Smooth muscle cell (in vitro differentiated cells): ENCODE results near the gene CD109. TPM values are rescaled to one million over a fixed set of nuclear protein-coding genes. Genes with fewer than 3 reads are reported as not detected.

ENCODE experiments used
- DNase-seq: peaks from one replicate; lab custom pipeline; 2025; ENCODE audit not compliant: unreplicated experiment; lab: John Stamatoyannopoulos, UW
- H2AFZ ChIP-seq: fragments of 200-600 bp; sonication (generic); 2 replicates; pipeline ENCODE4 v1.6.0; 2016; ENCODE audit warnings: antibody characterized with exemption, low read depth, mild to moderate bottlenecking
- H3F3A ChIP-seq: fragments of 200-600 bp; sonication (generic); 2 replicates; pipeline ENCODE4 v1.6.0; 2017; ENCODE audit warnings: antibody characterized with exemption, low read depth
- H3K27ac ChIP-seq: fragments of 200-600 bp; sonication (generic); 2 replicates; pipeline ENCODE4 v1.5.1; 2016; ENCODE audit warnings: low read depth, mild to moderate bottlenecking
- H3K27me3 ChIP-seq: fragments of 200-600 bp; sonication (generic); 2 replicates; pipeline ENCODE4 v1.6.1; 2016; ENCODE audit warnings: low read depth, mild to moderate bottlenecking
- H3K36me3 ChIP-seq: fragments of 200-600 bp; sonication (generic); 2 replicates; pipeline ENCODE4 v1.5.1; 2016; ENCODE audit warnings: low read depth
- H3K4me1 ChIP-seq: fragments of 200-600 bp; sonication (generic); 2 replicates; pipeline ENCODE4 v1.5.1; 2016; ENCODE audit warnings: low read depth
- H3K4me2 ChIP-seq: fragments of 200-600 bp; sonication (generic); 2 replicates; pipeline ENCODE4 v1.6.0; 2016; ENCODE audit warnings: mild to moderate bottlenecking
- H3K4me3 ChIP-seq: fragments of 200-600 bp; sonication (generic); 2 replicates; pipeline ENCODE4 v1.5.1; 2016; ENCODE audit warnings: mild to moderate bottlenecking
- H3K79me2 ChIP-seq: fragments of 200-600 bp; sonication (generic); 2 replicates; pipeline ENCODE4 v1.6.0; 2016; ENCODE audit warnings: low read depth, mild to moderate bottlenecking
- H3K9ac ChIP-seq: fragments of 200-600 bp; sonication (generic); 2 replicates; pipeline ENCODE4 v1.6.0; 2016; ENCODE audit warnings: low read depth
- H3K9me3 ChIP-seq: fragments of 200-600 bp; sonication (generic); replicated peaks from 2 replicates; pipeline ENCODE4 v1.5.1; 2016; ENCODE audit warnings: low read depth
- H4K20me1 ChIP-seq: fragments of 200-600 bp; sonication (generic); 2 replicates; pipeline ENCODE4 v1.6.0; 2016; ENCODE audit warnings: low read depth
- CTCF ChIP-seq: fragments of 200-600 bp; sonication (generic); IDR thresholded peaks from 2 replicates; pipeline ENCODE4 v1.5.1; 2017; ENCODE audit warnings: borderline replicate concordance, mild to moderate bottlenecking, antibody characterized with exemption; ENCODE audit not compliant: insufficient read depth, poor library complexity, severe bottlenecking
- WGBS: methylation state at CpG from one replicate; pipeline ENCODE4 v1.1.7; 2016; ENCODE audit warnings: low lambda C conversion rate; 5-methylcytosine and 5-hydroxymethylcytosine counted together
- polyA plus RNA-seq: library from polyadenylated mRNA; unstranded; fragments of >200 nt; fragmentation: Nextera tagmentation; extraction: Ambion mirVana; gene quantifications from 2 replicates; pipeline ENCODE4 v1.2.1, GENCODE V29; 2016
- total RNA-seq: library from RNA; depleted of rRNA; stranded (reverse); fragments of >200 nt; gene quantifications from 2 replicates; pipeline ENCODE4 v1.2.3, GENCODE V29; 2014

Gene CD109
- total and polyA plus RNA-seq, 2 experiments from 2014 or later: 7.7 to 28.0 TPM

DNA sequence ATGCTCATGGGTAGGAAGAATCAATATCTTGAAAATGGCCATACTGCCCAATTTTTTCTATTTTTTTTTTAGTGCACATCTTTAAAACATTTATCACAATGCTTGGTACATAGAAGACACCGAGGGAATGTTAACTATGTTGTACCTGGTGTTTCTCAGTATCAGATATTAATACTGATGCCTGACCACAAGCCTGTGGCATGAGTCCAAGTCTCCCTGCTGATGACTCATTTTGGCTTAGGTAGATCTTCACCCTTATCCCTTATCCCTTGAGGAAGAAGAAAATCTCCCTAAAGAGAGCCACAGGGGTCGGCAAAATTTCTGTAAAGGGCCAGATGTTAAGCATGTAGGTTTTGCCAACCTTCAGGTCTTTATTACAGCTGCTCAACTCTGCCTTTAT is 14.5 kb downstream of the CD109 start:
- no peak for DNase-seq
- H3K9me3 ChIP-seq: no peaks in the 10 kb centered on the region
- WGBS: 24% methylated on average over 2 of the region's 2 CpGs
- H3K4me2 ChIP-seq: peak overlapping the region; percentile 53
- no peak overlapping the region for H2AFZ ChIP-seq
- no peaks in the 10 kb centered on the region for H3K27me3 ChIP-seq
- H4K20me1 ChIP-seq: no peaks in the 10 kb centered on the region
- peaks cover 12% of the 10 kb centered on the region for H3F3A ChIP-seq
- H3K79me2 ChIP-seq: no peaks in the 10 kb centered on the region
- no peak for TF ChIP-seq CTCF
- H3K4me1 ChIP-seq: no peaks in the 10 kb centered on the region
- peak overlapping the region; percentile 62 for H3K27ac ChIP-seq
- H3K36me3 ChIP-seq: no peaks in the 10 kb centered on the region
- H3K4me3 ChIP-seq: no peak overlapping the region
- H3K9ac ChIP-seq: no peak overlapping the region

GRCh38 chr6:73710948-73711347 is 14.9 kb downstream of the CD109 start:
- Histone ChIP-seq H3K27ac (peak overlapping the region; percentile 62), H3K4me3 (no peak overlapping the region), H2AFZ (no peak overlapping the region), H3F3A (peaks cover 7% of the 10 kb centered on the region), H3K4me1 (no peaks in the 10 kb centered on the region), H3K4me2 (peak overlapping the region; percentile 53), H3K27me3 (no peaks in the 10 kb centered on the region), H3K9ac (no peak overlapping the region), H3K9me3 (no peaks in the 10 kb centered on the region), H3K79me2 (no peaks in the 10 kb centered on the region), H4K20me1 (no peaks in the 10 kb centered on the region), H3K36me3 (no peaks in the 10 kb centered on the region)
- TF ChIP-seq CTCF: no peak
- no peak for DNase-seq
- WGBS: 83% methylated on average over 1 of the region's 1 CpG

- no peaks in the 10 kb centered on the region for H3K79me2 ChIP-seq
- H3K9ac ChIP-seq: no peak overlapping the region
Measured at GRCh38 chr6:73712535-73713173, 16.7 kb downstream of the CD109 start.

More at GRCh38 chr6:73712535-73713173, 16.7 kb downstream of the CD109 start:
- H3K4me1 ChIP-seq: no peaks in the 10 kb centered on the region
- no peaks in the 10 kb centered on the region for H4K20me1 ChIP-seq
- TF ChIP-seq CTCF: no peak
- no peak overlapping the region for H3K4me3 ChIP-seq
- WGBS: 98% methylated on average over 5 of the region's 5 CpGs
- no peaks in the 10 kb centered on the region for H3K9me3 ChIP-seq
- H3K36me3 ChIP-seq: no peaks in the 10 kb centered on the region
- no peaks in the 10 kb centered on the region for H3F3A ChIP-seq
- DNase-seq: no peak
- H3K27ac ChIP-seq: no peak overlapping the region
- H2AFZ ChIP-seq: no peak overlapping the region
- no peaks in the 10 kb centered on the region for H3K27me3 ChIP-seq
- H3K4me2 ChIP-seq: no peak overlapping the region
